Ramos (cell line): Measurements from ENCODE around the gene CDH1.
"Not testable (repeated sequence)": the region's sequence is repeated elsewhere in the genome, so short reads cannot be mapped to it uniquely, and the experiment has no call there.

Experiments
- in situ Hi-C: fragments of 300-500 bp; cut with MboI; formaldehyde crosslinking; loops from one replicate; pipeline ENCODE4 v1.14.3; 2022; ENCODE audit warnings: low sequenced_read_pairs; ENCODE audit not compliant: unreplicated experiment

The CDH1 gene

GRCh38 chr16:68786685-68787418 is 49.8 kb downstream of the CDH1 start:
- in situ Hi-C loops = no loop called here

- in situ Hi-C loops = not testable (repeated sequence)
Observed at GRCh38 chr16:68787419-68787807, 50.3 kb downstream of the CDH1 start.

- in situ Hi-C loops = no loop called here
Observed at GRCh38 chr16:68790130-68790761, 53.2 kb downstream of the CDH1 start.

- in situ Hi-C loops = no loop called here
Observed at GRCh38 chr16:68790944-68791343, 53.9 kb downstream of the CDH1 start.

GRCh38 chr16:68792465-68793324 is 55.6 kb downstream of the CDH1 start:
- in situ Hi-C loops = no loop called here

GRCh38 chr16:68793401-68793857 is 56.3 kb downstream of the CDH1 start:
- in situ Hi-C loops = no loop called here

GRCh38 chr16:68798398-68798797 is 61.3 kb downstream of the CDH1 start:
- in situ Hi-C loops = no loop called here

GRCh38 chr16:68800257-68800875 is 63.3 kb downstream of the CDH1 start:
- in situ Hi-C loops = no loop called here

- in situ Hi-C loops = no loop called here
Observed at GRCh38 chr16:68802190-68802589, 65.1 kb downstream of the CDH1 start.

GRCh38 chr16:68806422-68806821 is 69.3 kb downstream of the CDH1 start:
- in situ Hi-C loops = no loop called here

GRCh38 chr16:68806981-68807380 is 69.9 kb downstream of the CDH1 start:
- in situ Hi-C loops = no loop called here

GRCh38 chr16:68814516-68814915 is 77.4 kb downstream of the CDH1 start:
- in situ Hi-C loops = no loop called here

GRCh38 chr16:68823401-68824135 is 86.5 kb downstream of the CDH1 start:
- in situ Hi-C loops = no loop called here

GRCh38 chr16:68825427-68825826 is 88.3 kb downstream of the CDH1 start:
- in situ Hi-C loops = no loop called here

- in situ Hi-C loops = no loop called here
Observed at GRCh38 chr16:68826652-68827051, 89.6 kb downstream of the CDH1 start.

GRCh38 chr16:68833251-68833650 is 96.2 kb downstream of the CDH1 start:
- in situ Hi-C loops = no loop called here

- in situ Hi-C loops = no loop called here
Observed at GRCh38 chr16:68834550-68834949, 97.5 kb downstream of the CDH1 start.

GRCh38 chr16:68835970-68836369 is 98.9 kb downstream of the CDH1 start:
- in situ Hi-C loops = no loop called here

- in situ Hi-C loops = no loop called here
Observed at GRCh38 chr16:68839831-68840230, 102.7 kb downstream of the CDH1 start.

- in situ Hi-C loops = not testable (repeated sequence)
Observed at GRCh38 chr16:68842964-68843481, 105.9 kb downstream of the CDH1 start.
